HPDE6-E6E7 (cell line): ENCODE data around the gene PTK6.
"Not testable (repeated sequence)": the region's sequence is repeated elsewhere in the genome, so short reads cannot be mapped to it uniquely, and the experiment has no call there.

Experiments
- DNase-seq: peaks from one replicate; pipeline ENCODE4 v3.0.0; 2011; ENCODE audit warnings: missing footprints; ENCODE audit errors: extremely low spot score

The PTK6 gene

DNA sequence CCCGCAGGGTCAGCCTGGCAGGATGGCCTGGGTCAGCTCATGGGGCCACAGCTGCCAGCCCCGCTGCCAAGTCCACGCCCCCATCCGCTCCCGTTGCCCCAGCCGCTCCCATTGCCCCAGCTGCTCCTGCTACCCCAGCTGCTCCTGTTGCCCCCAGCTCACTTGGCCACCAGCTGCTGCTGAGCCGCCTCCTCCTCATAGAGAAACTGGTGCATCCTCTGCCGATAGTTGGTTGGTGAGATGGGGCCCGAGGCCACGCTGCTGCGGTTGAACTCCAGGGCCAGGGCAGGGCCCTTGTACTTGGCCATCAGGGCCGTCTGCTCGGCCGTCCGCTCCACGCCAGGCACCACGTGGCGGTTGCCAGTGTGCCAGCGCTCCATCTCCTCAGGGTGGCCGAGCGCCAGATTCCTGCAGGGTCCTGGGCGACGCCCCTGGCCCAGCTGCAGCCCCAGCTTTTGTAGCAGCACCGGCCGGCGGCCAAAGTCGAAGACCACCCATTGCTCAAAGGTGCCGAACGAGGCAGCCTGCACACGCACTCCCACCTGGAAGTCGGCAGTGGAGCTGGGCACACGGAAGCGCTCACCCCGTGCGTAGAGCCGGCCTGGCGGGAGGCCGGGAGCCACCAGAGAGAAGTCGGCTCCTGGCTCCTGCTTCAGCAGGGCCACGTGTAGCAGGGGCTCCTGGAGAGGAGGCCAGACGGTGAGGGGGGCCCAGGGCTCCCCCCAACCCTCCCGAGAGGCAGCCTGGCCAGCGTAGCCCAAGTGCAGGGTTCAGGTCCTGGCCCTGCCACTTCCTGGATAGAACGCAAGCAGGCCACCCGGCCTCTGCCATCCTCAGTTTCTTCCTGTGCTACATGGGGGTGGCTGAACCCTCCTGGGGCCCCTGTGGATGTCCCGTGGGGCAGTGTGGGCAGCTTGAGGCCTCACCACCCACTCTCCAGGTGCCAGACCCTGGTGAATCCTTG, 32.1 kb upstream of the PTK6 start:
- no peak for DNase-seq

DNA sequence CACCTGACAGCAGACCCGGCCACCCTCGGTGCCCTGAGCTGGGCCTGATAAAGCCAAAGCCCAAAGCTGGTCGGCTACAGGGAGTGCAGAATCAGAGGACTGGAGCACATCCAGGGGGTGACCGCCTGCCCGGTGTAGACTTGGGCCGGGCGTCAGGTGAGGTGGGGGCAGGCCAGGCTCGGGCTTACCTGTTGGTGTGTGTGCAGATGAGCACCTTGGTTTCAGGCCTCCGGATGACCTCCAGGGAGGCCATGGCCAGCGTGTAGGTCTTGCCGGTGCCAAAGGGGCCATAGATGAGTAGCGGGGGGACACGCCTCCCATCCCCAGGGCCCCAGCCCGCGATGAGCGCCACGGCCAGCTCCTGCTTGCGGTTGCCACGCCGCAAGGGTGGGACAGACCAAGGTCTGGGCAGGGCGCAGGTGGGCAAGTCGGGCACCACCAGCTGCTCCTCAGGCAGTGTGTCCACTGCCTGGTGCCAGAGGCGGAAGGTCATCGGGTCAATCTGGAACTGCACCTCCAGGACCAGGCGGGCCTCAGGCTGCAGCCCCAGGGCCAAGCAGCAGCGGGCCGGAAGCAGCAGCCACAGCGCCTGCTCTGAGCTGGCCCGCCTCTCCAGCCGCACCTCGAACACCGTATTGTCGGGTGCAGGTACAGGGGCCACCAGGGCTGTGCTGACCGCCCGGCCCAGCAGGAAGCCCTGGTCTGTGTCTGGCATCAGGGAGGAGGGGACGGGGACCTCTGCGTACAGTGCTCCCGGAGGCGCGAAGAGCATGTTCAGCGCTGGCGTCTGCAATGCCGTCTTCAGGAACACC, 31.2 kb upstream of the PTK6 start:
- DNase-seq = no peak

DNA sequence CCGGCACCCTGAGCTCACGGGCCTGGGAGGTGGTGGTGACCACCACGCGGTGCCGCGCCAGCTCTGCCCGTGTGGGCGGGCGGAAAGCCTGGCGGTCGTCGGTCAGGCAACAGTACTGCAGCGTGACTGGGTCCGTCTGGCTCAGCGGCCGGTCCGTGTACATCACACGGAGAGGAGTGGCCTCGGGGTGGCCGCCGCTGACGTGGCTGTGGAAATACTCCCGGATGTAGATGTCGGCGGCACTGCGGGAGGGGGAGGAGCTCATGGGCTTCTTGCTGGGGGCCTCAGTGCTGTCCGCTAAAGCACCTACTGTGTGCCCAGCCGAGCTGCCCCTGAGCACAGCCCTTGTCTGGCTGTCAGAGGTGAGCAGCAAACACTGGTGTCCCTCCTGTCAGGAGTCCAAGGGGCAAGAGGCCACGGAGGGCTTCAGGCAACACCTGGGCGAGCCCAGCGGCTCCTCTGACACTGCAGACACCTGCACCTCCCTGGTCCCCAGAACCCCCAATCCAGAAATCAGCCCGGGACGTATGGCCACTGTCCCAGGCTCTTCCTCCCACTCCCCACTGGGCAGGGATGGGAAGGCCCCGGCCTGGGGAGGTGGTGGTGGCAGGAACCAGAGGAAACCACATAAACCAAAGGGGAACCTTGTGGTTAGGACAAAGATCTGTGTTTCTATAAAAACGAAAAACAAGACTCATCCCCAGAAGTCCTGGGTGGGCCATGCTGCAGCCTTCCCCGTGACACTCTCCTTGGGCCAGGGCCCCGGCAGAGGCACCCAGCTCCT, 30.4 kb upstream of the PTK6 start:
- DNase-seq = no peak

DNA sequence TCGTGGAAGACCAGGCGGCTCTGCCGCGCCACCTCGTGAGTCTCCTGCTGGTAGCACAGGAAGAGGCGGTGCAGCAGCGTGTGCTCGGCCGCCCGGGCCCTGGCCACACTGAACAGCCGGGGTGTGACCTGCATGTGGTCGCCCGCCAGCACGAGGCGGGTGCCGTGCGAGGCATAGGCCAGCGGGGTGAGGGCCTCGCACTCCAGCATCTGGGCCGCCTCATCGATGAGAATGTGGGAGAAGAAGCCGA, 29.9 kb upstream of the PTK6 start:
- no peak for DNase-seq

DNA sequence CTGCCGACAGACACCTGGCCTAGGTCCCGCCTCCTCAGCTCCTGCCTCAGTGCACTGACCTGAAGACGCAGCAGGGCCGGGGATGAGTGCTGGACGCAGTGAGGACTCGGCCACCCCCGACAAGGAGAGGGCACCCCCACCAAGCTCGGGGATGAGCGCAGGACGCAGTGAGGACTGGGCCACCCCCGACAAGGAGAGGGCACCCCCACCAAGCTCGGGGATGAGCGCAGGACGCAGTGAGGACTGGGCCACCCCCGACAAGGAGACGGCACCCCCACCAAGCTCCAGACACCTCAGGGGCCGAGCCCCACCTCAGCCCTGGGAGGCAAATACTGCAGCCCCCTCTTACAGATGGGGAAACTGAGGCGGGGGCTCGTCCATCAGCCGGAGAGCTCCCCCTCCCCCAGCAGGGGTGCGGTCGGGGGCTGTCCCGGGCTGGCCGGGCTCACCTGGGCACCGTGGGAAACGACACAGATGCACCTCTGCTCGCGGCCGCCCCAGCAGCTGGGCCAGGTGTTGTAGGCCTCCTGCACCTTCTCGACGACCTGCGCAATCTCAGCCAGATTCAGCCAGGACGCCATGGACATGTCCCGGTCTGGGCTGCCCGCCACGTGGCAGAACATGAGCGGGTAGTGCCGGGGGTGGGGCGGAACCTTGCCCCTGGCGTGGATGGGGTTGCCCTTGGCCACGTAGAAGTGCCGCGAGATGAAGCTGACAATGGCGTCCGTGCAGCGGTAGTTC, 29.4 kb upstream of the PTK6 start:
- no peak for DNase-seq

DNA sequence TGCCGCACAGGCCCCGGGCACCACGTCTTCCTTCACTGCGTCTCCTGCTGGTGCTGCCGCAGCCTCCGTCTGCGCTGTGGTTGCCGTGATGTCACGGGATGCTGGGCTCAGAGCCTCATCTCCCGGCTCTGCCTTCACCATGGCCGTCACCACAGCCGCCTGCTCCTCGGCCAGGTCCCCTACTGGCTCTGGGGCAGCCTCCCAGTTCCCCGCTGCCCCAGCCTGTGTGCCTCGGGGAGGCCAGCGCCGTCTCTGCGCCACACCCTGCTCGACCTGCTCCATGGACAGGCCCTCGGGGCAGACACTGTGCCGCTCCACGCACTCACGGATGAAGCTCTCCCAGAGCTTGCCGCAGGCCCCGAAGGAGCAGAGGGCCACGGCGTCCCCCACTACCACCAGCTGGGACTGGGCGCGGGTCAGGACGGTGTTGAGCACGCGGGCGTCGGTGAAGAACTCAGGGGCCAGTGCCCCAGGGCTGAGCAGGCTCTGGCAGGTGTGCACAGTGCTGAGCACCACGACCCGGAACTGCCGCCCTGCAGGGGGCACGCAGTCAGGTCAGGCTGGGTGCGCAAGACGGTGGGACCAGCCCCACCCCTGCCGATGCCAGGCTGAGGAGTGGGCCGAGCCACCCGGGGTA, 28.6 kb upstream of the PTK6 start:
- DNase-seq = no peak

DNA sequence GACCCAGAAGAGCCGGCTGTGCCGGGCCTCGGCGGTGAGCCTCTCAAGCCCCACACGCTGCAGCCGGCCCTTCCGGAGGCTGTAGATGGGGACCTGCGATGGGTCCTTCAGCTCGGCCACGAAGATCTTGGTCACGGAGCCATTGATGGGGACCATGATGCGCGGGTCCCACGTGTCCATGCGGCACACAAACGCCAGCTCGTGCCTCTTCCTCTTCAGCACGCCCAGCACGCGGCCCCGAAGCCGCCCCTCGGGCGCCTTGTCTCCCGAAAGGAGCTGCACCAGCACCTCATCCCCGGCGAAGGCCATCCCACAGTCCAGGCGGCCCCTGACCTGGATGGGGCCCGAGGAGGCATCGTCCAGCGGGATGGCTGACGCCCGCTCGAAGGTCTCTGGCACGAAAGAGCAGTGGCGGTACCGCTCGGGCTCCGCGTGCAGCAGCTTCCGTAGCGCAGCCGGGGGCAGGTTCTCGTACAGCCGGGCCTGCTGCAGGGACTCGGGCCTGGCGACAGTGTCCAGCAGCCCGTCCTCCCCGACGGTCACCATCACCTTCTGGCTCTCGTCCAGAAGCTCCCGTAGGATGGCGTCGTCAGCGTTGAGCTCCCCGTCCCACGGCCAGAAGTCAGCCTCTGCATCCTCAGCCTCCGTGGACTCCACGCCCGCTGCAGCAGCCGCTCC, 28.0 kb upstream of the PTK6 start:
- DNase-seq = no peak

DNA sequence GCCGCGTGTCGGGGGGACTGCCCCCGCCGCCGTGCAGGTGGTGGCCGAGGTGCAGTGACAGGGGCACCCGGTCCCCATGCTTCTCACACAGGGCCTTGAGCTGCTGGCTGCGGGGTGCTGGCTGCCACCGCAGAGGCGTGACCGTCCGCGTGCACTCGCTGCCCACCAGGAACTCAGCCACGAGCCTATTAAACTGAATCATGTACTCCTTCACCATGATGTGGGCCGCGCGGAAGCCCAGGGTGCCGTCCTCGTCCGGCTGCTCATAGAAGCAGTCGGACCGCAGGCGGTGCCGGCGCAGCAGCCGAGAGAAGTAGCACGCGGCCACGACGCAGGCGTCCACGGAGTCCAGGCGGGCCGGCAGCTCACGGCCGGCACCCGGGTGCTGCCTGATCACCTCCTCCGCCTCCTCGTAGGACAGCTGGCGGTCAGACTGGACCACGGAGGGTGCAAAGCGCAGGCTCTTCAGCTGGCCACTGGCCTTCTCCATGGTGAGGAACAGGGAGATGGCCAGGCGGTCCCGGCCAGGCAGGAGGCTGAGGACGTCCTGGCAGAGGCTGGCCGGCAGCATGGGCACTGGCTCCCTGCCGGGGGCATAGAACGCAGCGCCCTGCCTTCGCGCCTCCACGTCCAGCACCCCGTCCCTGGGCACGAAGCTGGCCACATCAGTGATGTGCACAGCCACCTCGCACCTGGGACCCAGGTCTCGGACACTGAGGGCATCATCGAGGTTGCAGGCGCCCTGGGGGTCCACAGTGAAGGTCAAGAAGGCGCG, 27.0 kb upstream of the PTK6 start:
- no peak for DNase-seq

DNA sequence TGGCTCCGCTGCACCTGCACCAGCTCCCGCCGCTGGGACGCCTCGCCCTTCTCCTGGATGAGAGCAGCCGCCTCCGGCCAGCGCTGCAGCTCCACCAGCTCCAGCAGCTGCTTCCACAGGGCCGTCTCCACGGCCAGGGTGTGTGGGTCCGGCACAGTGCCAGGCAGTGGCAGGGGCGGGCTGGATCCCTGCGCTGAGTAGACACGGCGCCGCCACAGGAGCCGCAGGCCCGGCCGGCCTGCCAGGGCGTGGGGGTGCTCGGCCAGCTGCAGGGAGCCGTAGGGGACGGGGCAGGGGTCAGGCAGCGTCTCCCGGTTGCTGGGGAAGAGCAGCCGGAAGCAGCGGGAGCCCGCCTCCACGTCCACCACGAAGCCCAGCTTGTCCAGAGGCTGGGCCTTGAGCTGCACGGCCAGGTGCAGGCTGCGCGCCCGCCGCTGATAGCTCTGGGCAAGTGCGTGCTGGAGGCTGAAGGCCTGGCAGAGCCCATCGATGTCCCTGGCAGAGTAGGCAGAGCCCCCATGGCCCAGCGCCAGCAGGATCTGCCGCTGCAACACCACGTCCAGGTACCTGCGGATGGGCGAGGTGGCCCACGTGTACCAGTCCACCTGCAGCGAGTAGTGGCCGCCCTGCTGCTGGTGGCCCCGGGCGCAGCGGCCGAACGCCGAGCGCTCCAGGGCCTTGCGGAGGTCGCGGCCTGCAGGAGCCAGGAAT, 26.2 kb upstream of the PTK6 start:
- no peak for DNase-seq

DNA sequence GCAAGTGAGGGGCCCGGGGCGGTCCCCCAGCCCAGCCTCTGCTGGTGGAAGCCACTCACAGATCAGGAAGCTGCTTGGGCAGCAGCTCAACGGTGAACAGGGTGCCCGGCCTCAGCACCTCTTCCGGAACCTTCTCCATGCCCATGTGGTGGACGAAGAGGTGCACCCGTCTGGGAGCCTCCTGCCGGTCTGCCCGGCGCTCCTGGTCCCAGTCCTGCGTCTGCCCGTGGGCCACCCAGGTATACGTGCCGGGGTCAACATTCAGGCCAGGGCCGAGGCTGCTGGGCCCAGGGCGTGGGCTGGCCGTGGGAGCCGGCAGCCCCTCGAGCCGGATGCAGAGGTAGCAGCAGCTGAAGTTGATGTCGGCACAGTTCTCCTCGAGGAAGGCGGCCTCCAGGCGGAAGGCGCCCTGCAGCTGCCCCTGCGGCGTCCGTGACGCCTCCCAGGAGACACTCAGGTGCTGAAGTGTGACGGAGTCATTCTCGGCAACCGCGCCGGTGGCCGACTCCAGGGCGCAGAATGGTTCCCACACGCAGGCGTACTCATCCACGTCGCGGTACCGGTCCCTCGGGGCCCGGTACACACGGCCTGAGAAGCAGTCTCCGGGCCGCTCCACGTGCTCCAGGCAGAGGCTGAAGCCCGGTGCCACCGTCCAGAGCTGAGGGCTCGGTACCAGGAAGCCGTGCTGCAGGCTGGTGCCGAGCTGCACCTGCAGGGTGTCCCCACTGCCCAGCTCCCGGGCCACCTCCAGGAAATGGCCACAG, 25.5 kb upstream of the PTK6 start:
- DNase-seq = no peak

DNA sequence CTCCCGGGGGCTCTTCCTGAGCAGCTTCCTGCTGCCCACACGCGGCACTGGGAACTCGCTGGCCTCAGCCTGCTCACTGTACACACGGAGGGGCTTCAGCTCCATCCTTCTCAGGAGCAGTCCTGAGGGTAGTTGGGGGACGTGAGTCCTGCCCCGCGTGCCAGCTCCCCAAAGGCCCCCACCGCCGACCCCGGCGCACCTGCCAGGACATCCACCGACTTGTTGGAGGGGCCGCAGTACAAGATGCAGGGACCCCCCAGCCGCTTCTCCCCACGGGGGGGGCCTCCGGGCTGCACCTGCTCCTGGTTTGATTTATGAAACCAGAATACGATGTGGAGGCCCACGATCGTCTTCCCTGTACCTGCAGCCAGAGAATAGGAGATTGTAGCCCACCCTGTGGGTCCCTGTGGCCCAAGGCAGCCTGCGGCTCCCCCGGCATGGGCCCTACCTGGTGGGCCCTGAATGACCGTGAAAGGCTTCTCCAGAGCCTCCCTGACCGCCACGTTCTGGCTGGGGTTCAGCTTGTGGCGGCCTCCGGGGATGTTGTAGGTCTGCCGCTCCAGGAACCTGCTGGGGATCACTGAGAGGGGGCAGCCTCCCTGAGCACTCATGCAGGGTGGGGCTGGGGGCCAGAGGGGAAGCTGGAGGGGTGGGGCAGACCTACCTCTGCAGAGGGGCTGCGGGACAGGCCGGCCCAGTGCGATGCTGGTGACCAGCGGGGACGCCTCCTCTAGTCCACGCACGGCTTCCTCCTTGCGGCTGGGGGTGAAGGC, 24.6 kb upstream of the PTK6 start:
- DNase-seq = no peak

DNA sequence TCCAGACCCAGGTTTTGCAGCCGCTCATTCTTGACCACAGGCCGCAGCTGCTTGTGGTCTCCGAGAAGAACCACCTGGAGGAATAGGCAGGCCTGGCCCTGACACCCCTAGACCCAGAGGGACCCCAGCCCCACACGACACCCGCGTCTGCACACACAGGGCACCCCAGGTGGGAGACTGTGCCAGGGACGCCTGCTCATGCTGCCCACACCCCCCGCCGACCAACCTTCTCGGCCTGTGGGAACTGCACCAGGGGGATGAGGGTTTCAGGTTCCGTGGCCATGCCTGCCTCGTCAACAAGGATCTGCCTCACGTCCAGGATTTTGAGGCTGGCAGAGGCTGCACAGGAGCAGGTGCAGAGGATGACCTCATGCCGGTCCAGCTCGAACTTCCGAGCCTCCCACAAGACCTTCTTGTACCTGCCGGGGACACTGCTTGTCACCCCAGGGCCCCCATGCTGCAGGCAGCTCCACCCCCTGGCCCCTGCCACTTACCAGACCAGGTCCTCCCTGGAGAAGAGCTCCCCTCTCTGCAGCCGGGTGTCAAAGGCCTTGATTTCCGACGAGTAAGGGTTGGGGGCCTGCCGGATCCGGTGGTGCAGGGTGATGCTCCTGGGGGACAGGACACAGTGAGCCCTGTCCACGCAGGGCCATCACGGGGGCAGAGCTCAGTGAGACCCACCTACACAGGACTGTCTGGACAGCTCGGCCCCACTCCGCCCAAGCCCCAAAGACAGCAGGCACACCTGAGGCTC, 23.9 kb upstream of the PTK6 start:
- no peak for DNase-seq

DNA sequence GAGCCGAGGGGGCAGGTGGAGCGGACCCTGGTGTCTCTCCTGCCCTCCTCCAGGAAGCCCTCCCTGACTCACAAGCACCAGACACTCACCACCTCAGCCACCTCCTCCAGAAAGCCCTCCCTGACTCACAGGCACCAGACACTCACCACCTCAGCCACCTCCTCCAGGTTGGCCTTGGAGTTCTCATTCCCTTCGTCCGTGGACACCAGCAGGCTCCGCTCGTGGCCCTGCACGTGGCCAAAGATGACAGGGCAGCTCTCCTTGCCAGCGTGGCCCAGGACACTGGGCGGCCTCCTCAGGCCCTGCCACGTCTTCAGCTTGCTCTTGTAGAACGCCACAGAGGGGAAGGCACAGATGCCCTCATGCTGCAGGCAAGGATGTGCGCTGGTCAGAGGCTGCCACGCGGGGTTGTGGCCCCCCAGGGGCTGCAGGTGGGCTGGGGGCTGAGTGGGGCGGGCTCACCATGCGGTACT, 23.2 kb upstream of the PTK6 start:
- DNase-seq = no peak

DNA sequence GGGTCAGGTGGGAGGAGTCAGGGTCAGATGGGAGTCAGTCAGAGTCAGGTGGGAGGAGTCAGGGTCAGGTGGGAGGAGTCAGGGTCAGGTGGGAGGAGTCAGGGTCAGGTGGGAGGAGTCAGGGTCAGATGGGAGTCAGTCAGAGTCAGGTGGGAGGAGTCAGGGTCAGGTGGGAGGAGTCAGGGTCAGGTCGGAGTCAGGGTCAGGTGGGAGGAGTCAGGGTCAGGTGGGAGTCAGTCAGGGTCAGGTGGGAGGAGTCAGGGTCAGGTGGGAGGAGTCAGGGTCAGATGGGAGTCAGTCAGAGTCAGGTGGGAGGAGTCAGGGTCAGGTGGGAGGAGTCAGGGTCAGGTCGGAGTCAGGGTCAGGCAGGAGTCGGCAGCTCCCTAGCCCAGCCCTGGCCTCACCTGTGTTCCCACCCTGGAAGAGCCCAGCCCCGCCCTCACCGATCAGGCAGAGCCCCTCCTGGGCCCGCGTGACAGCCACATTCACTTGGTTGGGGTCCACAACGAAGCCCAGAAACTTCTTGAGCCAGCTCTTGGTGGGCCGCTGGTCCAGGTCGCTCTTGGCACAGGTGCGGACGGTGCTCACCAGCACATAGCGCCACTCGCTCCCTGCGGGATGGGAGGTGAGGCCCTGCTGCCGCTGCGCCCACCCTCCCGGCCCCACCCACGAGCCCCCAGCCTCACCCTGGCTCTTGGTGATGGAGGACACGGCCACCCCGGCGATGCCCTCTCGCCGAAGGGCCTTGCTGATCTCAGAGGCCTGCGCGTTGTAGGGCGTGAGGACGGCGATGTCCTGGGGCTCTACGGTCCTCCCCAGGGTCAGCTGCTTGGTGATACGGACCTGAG, 22.5 kb upstream of the PTK6 start:
- not testable (repeated sequence) for DNase-seq

DNA sequence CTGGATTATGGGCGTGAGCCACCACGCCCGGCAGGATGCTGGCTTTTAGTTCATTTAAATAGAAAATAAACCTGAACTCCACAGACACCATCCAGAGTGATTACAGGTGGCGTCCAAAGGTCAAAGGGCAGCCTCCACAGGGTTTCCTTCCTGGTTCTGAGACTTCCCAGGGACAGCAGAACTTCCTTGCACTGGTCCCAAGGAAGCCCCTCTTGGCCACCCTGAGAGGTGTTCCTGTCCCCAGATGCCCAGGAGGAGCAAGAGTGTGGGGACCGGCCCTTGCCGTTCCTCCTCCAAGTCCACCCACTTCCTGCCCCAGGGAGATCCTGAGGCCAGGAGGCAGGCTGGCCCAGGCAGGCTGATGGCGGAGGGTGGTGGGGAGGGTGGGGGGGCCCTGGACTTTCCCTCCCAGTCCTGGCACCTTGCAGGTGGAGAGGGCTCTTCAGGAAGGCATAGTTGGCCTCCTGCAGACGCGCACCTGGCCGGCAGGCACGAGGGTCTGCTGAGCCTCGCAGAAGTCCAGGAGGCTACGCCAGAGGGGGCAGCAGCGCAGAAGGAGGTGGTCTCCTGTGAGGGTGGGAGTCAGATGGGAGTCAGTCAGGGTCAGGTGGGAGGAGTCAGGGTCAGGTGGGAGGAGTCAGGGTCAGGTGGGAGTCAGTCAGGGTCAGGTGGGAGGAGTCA, 21.8 kb upstream of the PTK6 start:
- DNase-seq = no peak
